DND-41 (cell line): ENCODE data around the gene ACP2.

Source experiments
- CTCF ChIP-seq: IDR thresholded peaks from 2 replicates; pipeline ENCODE4 v1.5.1; 2012; ENCODE audit warnings: borderline replicate concordance, low read length, moderate library complexity, mild to moderate bottlenecking; ENCODE audit not compliant: poor library complexity, severe bottlenecking; ENCODE audit errors: extremely low read depth
- EZH2 ChIP-seq: IDR thresholded peaks from 3 replicates; pipeline ENCODE4 v1.6.1; 2012; ENCODE audit warnings: borderline replicate concordance, low read depth, mild to moderate bottlenecking, moderate library complexity, low read length, inconsistent platforms; ENCODE audit not compliant: severe bottlenecking

DNA sequence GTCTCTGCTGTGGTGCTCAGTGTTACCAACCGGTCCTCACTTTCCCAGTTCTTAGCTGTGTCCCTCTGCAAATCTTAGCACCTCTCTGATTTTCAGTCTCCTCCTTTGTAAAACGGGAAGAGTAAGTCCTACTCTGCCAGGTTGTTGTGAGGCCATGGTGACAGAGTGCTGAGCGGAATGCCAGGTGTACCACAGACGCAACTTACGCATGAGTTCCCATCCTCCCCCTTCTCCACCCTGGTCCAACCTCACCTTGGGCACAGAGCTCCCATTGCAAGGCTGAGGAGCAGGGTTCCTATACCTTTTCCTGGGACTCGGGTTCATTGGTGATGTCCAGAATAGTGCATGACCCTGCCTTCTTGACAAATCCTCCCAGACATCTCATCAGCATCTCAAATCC lies 41.2 kb downstream of the ACP2 start:
- TF ChIP-seq CTCF (no peak), EZH2 (no peak)
